Measurements from ENCODE around the gene DDX20. TPM values are rescaled to one million over a fixed set of nuclear protein-coding genes. Genes with fewer than 3 reads are reported as not detected.

The DDX20 gene
- total and polyA plus RNA-seq, 2 of the 8 experiments (the other 6 are each of a cell fraction or from before 2014, with no cell fraction given): 7.5 to 24.7 TPM

DNA sequence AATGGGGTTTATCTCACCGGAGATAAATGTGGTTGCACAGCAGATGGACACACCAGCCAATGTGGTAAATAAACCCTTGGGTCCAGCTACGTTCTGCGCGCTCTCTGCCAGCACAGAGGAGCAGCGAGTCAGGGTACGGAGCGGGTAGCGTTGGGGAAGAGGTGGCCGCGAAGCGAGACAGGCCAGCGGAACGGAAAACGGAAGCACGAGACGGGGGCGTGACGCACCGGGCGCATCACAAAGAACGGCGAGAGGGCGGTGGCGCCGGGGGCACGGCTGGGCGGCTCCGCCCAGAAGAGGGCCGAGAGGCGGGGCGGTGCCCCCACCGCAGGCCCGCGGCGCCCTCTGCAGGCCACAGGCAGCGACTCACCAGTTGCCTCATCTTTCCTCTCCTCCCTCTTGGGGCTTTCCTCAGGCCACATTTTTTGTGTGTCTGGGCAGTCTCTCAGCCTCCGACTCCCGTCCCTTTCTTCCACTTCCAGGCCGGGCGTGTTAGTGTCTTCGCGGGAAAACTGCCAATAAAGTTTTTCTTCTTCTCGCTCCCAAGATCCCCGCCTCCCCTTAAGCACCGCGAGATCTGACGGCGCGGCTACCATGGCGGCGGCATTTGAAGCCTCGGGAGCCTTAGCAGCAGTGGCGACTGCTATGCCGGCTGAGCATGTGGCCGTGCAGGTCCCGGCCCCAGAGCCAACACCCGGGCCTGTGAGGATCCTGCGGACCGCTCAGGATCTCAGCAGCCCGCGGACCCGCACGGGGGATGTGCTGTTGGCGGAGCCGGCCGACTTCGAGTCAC, at the start of gene DDX20 (continued):
- TF ChIP-seq, protein P1, sequence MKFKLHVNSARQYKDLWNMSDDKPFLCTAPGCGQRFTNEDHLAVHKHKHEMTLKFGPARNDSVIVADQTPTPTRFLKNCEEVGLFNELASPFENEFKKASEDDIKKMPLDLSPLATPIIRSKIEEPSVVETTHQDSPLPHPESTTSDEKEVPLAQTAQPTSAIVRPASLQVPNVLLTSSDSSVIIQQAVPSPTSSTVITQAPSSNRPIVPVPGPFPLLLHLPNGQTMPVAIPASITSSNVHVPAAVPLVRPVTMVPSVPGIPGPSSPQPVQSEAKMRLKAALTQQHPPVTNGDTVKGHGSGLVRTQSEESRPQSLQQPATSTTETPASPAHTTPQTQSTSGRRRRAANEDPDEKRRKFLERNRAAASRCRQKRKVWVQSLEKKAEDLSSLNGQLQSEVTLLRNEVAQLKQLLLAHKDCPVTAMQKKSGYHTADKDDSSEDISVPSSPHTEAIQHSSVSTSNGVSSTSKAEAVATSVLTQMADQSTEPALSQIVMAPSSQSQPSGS (IDR thresholded peaks at IDR 0.05; ENCODE audit: low read length): no peak; the same call in 1 of the 2 replicates
- TF ChIP-seq EZH2 (IDR thresholded peaks at IDR 0.05; ENCODE audit: low read depth, low read length, severe bottlenecking): no peak
- TF ChIP-seq RFX5 (IDR thresholded peaks at IDR 0.05; ENCODE audit: borderline replicate concordance, low read depth, low read length): no peak
- TF ChIP-seq SP4 (IDR thresholded peaks at IDR 0.05; ENCODE audit: low read length): peak; percentile 47; the same call in 1 of the 2 replicates
